Measurements from ENCODE around the gene EPAS1. TPM values are rescaled to one million over a fixed set of nuclear protein-coding genes. Genes with fewer than 3 reads are reported as not detected.

Gene EPAS1
- total RNA-seq, 1 experiment from 2014 or later, result 106 TPM

- H3K27me3 ChIP-seq (ENCODE audit: control insufficient read depth, insufficient read depth, low read length), result no peaks in the 10 kb centered on the region; the same call in 1 of the 2 replicates
- intact Hi-C loops (cut with micrococcal nuclease; ENCODE audit: unreplicated experiment) (no loop called here), in situ Hi-C loops (cut with HindIII; ENCODE audit: low pct_unique_long_range_greater_than_20kb, low sequenced_read_pairs) (no loop called here)
- H3K4me1 ChIP-seq (ENCODE audit: control insufficient read depth, insufficient read depth, low read length), result no peaks in the 10 kb centered on the region
- H3K4me3 ChIP-seq (ENCODE audit: low read depth in 2 of 2, low read length in 2 of 2), result no peak overlapping the region
- no peak for TF ChIP-seq POLR2AphosphoS5 (IDR thresholded peaks at IDR 0.05; ENCODE audit: low read depth, low read length)
- no peak for TF ChIP-seq SIN3A (IDR thresholded peaks at IDR 0.05; ENCODE audit: borderline replicate concordance, insufficient read depth, low read depth, low read length)
- no peak for TF ChIP-seq CTCF (IDR thresholded peaks at IDR 0.05)
- TF ChIP-seq TCF7L2 (IDR thresholded peaks at IDR 0.05; ENCODE audit: low read depth, low read length), result no peak
- TF ChIP-seq, protein P1, sequence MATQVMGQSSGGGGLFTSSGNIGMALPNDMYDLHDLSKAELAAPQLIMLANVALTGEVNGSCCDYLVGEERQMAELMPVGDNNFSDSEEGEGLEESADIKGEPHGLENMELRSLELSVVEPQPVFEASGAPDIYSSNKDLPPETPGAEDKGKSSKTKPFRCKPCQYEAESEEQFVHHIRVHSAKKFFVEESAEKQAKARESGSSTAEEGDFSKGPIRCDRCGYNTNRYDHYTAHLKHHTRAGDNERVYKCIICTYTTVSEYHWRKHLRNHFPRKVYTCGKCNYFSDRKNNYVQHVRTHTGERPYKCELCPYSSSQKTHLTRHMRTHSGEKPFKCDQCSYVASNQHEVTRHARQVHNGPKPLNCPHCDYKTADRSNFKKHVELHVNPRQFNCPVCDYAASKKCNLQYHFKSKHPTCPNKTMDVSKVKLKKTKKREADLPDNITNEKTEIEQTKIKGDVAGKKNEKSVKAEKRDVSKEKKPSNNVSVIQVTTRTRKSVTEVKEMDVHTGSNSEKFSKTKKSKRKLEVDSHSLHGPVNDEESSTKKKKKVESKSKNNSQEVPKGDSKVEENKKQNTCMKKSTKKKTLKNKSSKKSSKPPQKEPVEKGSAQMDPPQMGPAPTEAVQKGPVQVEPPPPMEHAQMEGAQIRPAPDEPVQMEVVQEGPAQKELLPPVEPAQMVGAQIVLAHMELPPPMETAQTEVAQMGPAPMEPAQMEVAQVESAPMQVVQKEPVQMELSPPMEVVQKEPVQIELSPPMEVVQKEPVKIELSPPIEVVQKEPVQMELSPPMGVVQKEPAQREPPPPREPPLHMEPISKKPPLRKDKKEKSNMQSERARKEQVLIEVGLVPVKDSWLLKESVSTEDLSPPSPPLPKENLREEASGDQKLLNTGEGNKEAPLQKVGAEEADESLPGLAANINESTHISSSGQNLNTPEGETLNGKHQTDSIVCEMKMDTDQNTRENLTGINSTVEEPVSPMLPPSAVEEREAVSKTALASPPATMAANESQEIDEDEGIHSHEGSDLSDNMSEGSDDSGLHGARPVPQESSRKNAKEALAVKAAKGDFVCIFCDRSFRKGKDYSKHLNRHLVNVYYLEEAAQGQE (IDR thresholded peaks at IDR 0.05; ENCODE audit: insufficient read depth in 1 of 2, low read depth in 2 of 2, low read length in 1 of 2), result no peak
- H3K36me3 ChIP-seq (ENCODE audit: control insufficient read depth, insufficient read depth, low read length), result no peaks in the 10 kb centered on the region
- BruUV-seq (replicated peaks), result no TSS peak
- H3K9me3 ChIP-seq (ENCODE audit: control insufficient read depth, insufficient read depth, low read depth, low read length), result no peaks in the 10 kb centered on the region
- DNase-seq (ENCODE audit: low read depth, low spot score), result no peak
- CTCF ChIA-PET, result no interaction called here
- ATAC-seq, result no peak
- POLR2A ChIA-PET, result no interaction called here
- no peak overlapping the region for H3K27ac ChIP-seq (ENCODE audit: low read length)
Observed at GRCh38 chr2:46281939-46282338, 15.3 kb upstream of the EPAS1 start.

- CTCF ChIA-PET, result no interaction called here
- no peak for ATAC-seq
Observed at GRCh38 chr2:46283693-46284092, 13.5 kb upstream of the EPAS1 start.

More at GRCh38 chr2:46283693-46284092, 13.5 kb upstream of the EPAS1 start:
- Histone ChIP-seq H3K27ac (ENCODE audit: low read length) (no peak overlapping the region), H3K27me3 (ENCODE audit: control insufficient read depth, insufficient read depth, low read length) (no peaks in the 10 kb centered on the region; the same call in 1 of the 2 replicates), H3K4me1 (ENCODE audit: control insufficient read depth, insufficient read depth, low read length) (no peaks in the 10 kb centered on the region), H3K4me3 (ENCODE audit: low read depth in 2 of 2, low read length in 2 of 2) (no peak overlapping the region), H3K36me3 (ENCODE audit: control insufficient read depth, insufficient read depth, low read length) (no peaks in the 10 kb centered on the region), H3K9me3 (ENCODE audit: control insufficient read depth, insufficient read depth, low read depth, low read length) (no peaks in the 10 kb centered on the region)
- TF ChIP-seq SIN3A (IDR thresholded peaks at IDR 0.05; ENCODE audit: borderline replicate concordance, insufficient read depth, low read depth, low read length), result no peak
- no peak for TF ChIP-seq CTCF (IDR thresholded peaks at IDR 0.05)
- TF ChIP-seq, protein P1 (IDR thresholded peaks at IDR 0.05; ENCODE audit: insufficient read depth in 1 of 2, low read depth in 2 of 2, low read length in 1 of 2), result no peak
- TF ChIP-seq TCF7L2 (IDR thresholded peaks at IDR 0.05; ENCODE audit: low read depth, low read length), result no peak
- TF ChIP-seq POLR2AphosphoS5 (IDR thresholded peaks at IDR 0.05; ENCODE audit: low read depth, low read length), result no peak
- in situ Hi-C loops (cut with HindIII; ENCODE audit: low pct_unique_long_range_greater_than_20kb, low sequenced_read_pairs), result no loop called here
- DNase-seq (ENCODE audit: low read depth, low spot score), result no peak
- intact Hi-C loops (cut with micrococcal nuclease; ENCODE audit: unreplicated experiment), result no loop called here
- POLR2A ChIA-PET, result no interaction called here
- BruUV-seq (replicated peaks), result no TSS peak

Measured in Panc1 (cell line).